Breast epithelium (tissue), 4 donors: ENCODE measurements around the gene CHCT1. TPM values are rescaled to one million over a fixed set of nuclear protein-coding genes. Genes with fewer than 3 reads are reported as not detected.

Source experiments
- DNase-seq, 2 donors: peaks; one replicate each; pipeline ENCODE4 v3.0.0-alpha.2; 2019; ENCODE audit warnings: low spot score in 2 of 2
- H3K27ac ChIP-seq, 2 donors: fragments of 200-600 bp; sonication (generic) in 1 of 2; one replicate each; pipeline ENCODE4 v1.5.1; 2016 to 2019; ENCODE audit warnings: mild to moderate bottlenecking in 1 of 2
- H3K27me3 ChIP-seq, 2 donors: fragments of 200-600 bp; sonication (generic) in 1 of 2; one replicate each; pipeline versions ENCODE4 v1.5.1 to v1.6.0; 2017 to 2019; ENCODE audit warnings: control low read depth in 1 of 2, mild to moderate bottlenecking in 1 of 2
- H3K36me3 ChIP-seq: fragments of 200-600 bp; one replicate; pipeline ENCODE4 v1.5.1; 2019
- H3K4me1 ChIP-seq, 2 donors: fragments of 200-600 bp; sonication (generic); one replicate each; pipeline ENCODE4 v1.5.1; 2016 to 2019; ENCODE audit warnings: control low read depth in 1 of 2
- H3K4me3 ChIP-seq, 3 donors: fragments of 200-600 bp; sonication (generic); 1 replicate in 2 of 3; 2 replicates in 1 of 3; pipeline ENCODE4 v1.5.1; 2016 to 2019; ENCODE audit warnings: mild to moderate bottlenecking in 3 of 3, moderate library complexity in 2 of 3
- H3K9me3 ChIP-seq, 2 donors: fragments of 200-600 bp; sonication (generic) in 1 of 2; one replicate each; pipeline ENCODE4 v1.5.1; 2016 to 2019; ENCODE audit warnings: control low read depth in 1 of 2
- POLR2A ChIP-seq: fragments of 450-650 bp; IDR thresholded peaks from one replicate; pipeline ENCODE4 v1.6.1; 2016; ENCODE audit warnings: antibody characterized with exemption, mild to moderate bottlenecking, moderate library complexity
- POLR2AphosphoS5 ChIP-seq, 3 donors: sonication (generic); formaldehyde crosslinking; IDR thresholded peaks; one replicate each; pipeline ENCODE4 v1.6.1; 2017; ENCODE audit warnings: antibody characterized with exemption in 3 of 3
- intact Hi-C: fragments of 100-400 bp; cut with DNase I; formaldehyde crosslinking; loops from one replicate; pipeline ENCODE4 v1.15.1; 2023; ENCODE audit warnings: low total_unique reads
- total RNA-seq, 3 donors: library from RNA; depleted of rRNA; stranded (reverse); fragments of >200 nt; gene quantifications; one replicate each; pipeline ENCODE4 v1.1.0, GENCODE V29; 2016
- TF ChIP-seq, protein P1 (sequence below), 3 donors: fragments of 450-650 bp; IDR thresholded peaks; one replicate each; pipeline ENCODE4 v1.5.1; 2016 to 2017; ENCODE audit warnings: antibody characterized with exemption in 3 of 3, mild to moderate bottlenecking in 3 of 3, moderate library complexity in 3 of 3

The CHCT1 gene
- total RNA-seq, 3 donors from 2014 or later = 0.32 TPM; not detected in 2

DNA sequence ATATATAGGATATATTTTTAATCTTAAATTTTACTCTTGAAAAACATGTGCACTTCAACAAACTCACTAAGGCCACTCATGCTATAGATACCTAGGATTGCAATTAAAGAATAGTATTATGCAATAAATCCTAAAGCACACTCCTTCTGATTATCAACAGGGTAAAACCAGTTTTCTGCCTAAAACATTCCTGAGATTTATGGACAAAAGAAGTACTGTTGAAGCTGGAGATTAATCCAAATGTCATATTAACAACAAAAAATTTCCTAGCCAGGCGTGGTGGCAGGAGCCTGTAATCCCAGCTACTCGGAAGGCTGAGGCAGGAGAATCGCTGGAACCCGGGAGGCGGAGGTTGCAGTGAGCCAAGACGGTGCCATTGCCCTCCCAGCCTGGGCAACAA is 21.4 kb downstream of the CHCT1 start:
- Histone ChIP-seq H3K9me3 (no peaks in the 10 kb centered on the region), H3K27me3 (no peaks in the 10 kb centered on the region), H3K4me3 (no peak overlapping the region), H3K36me3 (no peaks in the 10 kb centered on the region), H3K27ac (no peak overlapping the region), H3K4me1 (no peaks in the 10 kb centered on the region)
- intact Hi-C loops = no loop called here
- no peak for DNase-seq
- TF ChIP-seq, protein P1, sequence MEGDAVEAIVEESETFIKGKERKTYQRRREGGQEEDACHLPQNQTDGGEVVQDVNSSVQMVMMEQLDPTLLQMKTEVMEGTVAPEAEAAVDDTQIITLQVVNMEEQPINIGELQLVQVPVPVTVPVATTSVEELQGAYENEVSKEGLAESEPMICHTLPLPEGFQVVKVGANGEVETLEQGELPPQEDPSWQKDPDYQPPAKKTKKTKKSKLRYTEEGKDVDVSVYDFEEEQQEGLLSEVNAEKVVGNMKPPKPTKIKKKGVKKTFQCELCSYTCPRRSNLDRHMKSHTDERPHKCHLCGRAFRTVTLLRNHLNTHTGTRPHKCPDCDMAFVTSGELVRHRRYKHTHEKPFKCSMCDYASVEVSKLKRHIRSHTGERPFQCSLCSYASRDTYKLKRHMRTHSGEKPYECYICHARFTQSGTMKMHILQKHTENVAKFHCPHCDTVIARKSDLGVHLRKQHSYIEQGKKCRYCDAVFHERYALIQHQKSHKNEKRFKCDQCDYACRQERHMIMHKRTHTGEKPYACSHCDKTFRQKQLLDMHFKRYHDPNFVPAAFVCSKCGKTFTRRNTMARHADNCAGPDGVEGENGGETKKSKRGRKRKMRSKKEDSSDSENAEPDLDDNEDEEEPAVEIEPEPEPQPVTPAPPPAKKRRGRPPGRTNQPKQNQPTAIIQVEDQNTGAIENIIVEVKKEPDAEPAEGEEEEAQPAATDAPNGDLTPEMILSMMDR (IDR thresholded peaks at IDR 0.05) = no peak
- TF ChIP-seq POLR2A (no peak), POLR2AphosphoS5 (IDR thresholded peaks at IDR 0.05) (no peak)

DNA sequence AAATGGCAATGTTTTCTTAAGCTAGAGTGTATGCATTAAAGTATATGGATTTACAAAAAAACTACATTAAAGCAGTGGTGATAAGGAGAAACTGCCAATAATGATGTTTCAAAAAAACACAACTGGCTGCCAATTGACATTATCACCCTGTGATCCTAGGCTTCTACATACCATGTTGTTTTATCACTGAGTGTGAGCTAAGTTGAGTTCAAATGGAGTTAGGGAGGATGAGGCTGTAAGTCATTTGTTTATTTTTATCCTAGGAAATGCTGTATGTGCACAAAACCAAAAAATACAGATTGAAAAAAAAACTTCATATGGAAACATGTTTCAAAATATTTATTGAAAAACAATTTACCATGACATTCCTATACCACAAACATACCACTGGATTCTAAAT is 22.9 kb downstream of the CHCT1 start:
- intact Hi-C loops = no loop called here
- H3K4me3 ChIP-seq = no peak overlapping the region
- H3K27ac ChIP-seq = no peak overlapping the region
- H3K9me3 ChIP-seq = no peaks in the 10 kb centered on the region
- DNase-seq = no peak
- no peaks in the 10 kb centered on the region for H3K36me3 ChIP-seq
- H3K4me1 ChIP-seq = no peaks in the 10 kb centered on the region
- TF ChIP-seq POLR2AphosphoS5 (IDR thresholded peaks at IDR 0.05) = no peak
- no peak for TF ChIP-seq POLR2A
- TF ChIP-seq, protein P1 (IDR thresholded peaks at IDR 0.05) = no peak
- no peaks in the 10 kb centered on the region for H3K27me3 ChIP-seq

DNA sequence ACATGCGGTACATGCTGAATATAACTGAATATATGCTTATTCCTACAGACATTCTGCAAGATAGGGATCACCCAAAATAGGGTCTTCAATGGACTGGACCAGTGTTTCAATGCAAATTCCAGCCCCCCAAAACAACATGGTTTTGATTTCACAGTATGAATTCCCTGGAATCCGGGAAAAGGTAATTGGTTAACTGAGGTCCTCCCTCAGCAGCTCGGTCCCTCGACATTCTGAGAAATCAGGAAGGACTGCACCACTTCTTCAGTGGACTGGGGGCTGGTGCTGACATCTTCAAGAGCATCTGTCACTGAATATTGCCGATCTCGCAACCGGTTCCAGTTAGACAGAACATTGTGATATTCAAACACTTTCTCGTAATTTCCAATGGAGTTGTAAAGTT is 25.1 kb downstream of the CHCT1 start:
- TF ChIP-seq, protein P1 (IDR thresholded peaks at IDR 0.05) = no peak
- TF ChIP-seq POLR2A (no peak), POLR2AphosphoS5 (IDR thresholded peaks at IDR 0.05) (no peak)
- Histone ChIP-seq H3K27ac (no peak overlapping the region), H3K9me3 (no peaks in the 10 kb centered on the region), H3K4me1 (no peaks in the 10 kb centered on the region), H3K27me3 (no peaks in the 10 kb centered on the region), H3K36me3 (no peaks in the 10 kb centered on the region), H3K4me3 (no peak overlapping the region)
- intact Hi-C loops = no loop called here
- no peak for DNase-seq

DNA sequence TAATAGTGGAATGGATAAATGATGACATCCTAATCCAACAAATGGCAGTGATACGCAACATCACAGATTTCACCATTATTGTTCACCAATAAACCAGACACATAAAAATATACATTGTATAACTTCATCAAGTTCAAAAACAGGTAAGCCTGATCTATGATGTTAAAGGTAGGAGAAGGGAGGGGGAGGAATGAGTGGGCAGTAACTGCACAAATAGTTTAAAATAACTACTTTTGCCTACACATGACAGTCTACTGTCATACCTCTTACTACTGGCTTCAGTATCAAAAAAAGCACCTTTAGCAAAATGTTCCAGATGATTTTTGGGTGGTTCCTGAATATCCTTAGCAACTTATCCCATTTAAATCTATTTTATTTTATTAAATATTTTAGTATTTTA is 28.8 kb downstream of the CHCT1 start:
- H3K27ac ChIP-seq = no peak overlapping the region
- H3K4me1 ChIP-seq = no peaks in the 10 kb centered on the region
- no peak for DNase-seq
- TF ChIP-seq POLR2AphosphoS5 (IDR thresholded peaks at IDR 0.05) = no peak
- TF ChIP-seq, protein P1 (IDR thresholded peaks at IDR 0.05) = no peak
- no peak for TF ChIP-seq POLR2A
- intact Hi-C loops = no loop called here
- no peaks in the 10 kb centered on the region for H3K36me3 ChIP-seq
- H3K9me3 ChIP-seq = no peaks in the 10 kb centered on the region
- H3K27me3 ChIP-seq = no peaks in the 10 kb centered on the region
- no peak overlapping the region for H3K4me3 ChIP-seq

DNA sequence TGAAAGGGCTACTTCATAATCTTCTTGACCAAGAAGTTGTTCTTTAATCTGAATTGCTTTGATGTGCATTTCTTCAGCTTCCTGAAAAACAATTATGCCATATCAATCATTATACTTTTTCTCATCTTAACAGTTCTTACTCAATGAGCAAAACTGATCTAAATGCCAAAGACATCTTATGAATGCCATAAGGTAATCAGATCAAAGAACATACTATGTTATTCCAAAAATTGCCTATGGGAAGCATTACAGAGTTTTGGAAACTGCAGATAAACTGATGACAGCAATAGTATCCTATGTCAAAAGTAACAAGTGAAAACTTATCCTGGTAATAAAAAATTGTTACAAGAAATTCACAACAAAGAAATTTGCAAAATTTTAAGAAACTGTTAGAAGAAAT is 29.7 kb downstream of the CHCT1 start:
- Histone ChIP-seq H3K36me3 (no peaks in the 10 kb centered on the region), H3K27me3 (no peaks in the 10 kb centered on the region), H3K4me1 (no peaks in the 10 kb centered on the region), H3K4me3 (no peak overlapping the region), H3K27ac (no peak overlapping the region), H3K9me3 (no peaks in the 10 kb centered on the region)
- intact Hi-C loops = no loop called here
- DNase-seq = no peak
- TF ChIP-seq POLR2AphosphoS5 (IDR thresholded peaks at IDR 0.05) (no peak), POLR2A (no peak)
- TF ChIP-seq, protein P1 (IDR thresholded peaks at IDR 0.05) = no peak
